C4-2B (cell line): ENCODE results near the gene PHACTR1.

Source experiments
- H3K27ac ChIP-seq: fragments of 450-650 bp; 2 replicates; pipeline ENCODE4 v1.5.1; 2017
- CTCF ChIP-seq: fragments of 450-650 bp; conservative IDR thresholded peaks from 2 replicates; pipeline ENCODE4 v1.5.1; 2017; ENCODE audit warnings: mild to moderate bottlenecking
- ZFX ChIP-seq: fragments of 450-650 bp; IDR thresholded peaks from 2 replicates; pipeline ENCODE4 v1.6.1; 2017

Gene PHACTR1

DNA sequence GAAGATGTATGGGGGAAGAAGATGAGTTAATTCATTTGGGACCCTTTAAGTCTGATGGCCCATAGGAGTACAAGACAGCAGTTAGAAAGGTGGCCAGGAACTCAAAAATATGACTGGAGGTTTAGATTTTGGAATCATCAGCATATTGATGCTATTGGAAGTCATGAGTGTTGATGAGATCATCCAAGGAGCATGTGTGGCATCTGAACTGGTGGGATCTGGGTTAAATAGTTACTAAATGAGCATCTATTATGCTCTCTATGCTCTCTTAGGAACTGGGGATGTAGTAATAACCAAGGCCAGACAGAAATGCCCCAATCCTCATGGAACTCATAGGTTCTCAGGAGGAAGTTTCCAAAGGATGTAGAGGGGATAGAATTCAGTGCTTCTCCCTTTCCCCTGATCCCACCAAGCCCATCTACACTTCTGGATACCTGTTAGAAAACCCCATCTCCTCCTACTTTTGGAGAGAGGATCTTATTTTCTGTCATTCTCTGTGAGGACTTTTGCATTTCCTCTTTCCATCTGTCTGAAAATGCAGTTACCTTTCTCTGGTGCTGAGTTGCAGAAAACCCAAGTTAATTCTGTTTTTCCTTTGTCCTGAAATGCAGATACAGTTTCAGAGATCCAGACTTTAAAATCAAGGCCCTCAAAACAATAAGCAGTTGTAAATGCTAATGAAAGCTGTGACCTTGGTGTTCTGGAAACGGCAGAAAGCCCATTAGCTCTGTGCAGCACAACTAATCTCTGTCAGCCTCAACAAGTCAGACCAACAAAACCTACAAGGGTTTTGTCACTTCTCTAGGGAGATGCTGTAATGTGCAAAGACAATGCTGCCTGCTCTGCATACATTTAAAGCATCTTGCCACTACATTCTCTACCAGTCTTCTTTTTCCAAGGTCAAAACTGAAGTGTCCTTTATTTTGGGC, 546.0 kb downstream of the PHACTR1 start:
- TF ChIP-seq CTCF (no peak), ZFX (no peak)
- no peak overlapping the region for H3K27ac ChIP-seq

DNA sequence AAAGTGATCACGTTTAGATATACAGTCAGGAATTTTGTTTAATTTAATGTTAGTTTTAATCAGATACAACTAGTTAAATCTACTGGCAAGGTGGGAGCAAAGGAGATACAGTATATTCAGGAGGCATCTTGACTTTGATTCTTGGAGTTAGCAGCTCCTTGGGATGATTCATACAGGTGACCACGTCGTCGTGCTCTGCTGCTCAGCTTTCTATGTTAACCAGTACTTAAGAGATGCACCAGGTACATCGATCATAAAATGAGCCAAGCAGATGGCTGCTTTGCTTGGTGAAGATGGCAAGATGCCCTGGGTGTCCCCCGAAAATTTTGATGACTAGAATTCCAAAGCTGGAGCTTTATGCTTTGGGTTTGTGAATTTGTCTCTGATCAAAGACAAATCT, 547.1 kb downstream of the PHACTR1 start:
- no peak overlapping the region for H3K27ac ChIP-seq
- TF ChIP-seq CTCF (no peak), ZFX (no peak)

GRCh38 chr6:13267142-13267651, 550.6 kb downstream of the PHACTR1 start:
- no peak overlapping the region for H3K27ac ChIP-seq
- TF ChIP-seq CTCF, result no peak
- TF ChIP-seq ZFX, result no peak

DNA sequence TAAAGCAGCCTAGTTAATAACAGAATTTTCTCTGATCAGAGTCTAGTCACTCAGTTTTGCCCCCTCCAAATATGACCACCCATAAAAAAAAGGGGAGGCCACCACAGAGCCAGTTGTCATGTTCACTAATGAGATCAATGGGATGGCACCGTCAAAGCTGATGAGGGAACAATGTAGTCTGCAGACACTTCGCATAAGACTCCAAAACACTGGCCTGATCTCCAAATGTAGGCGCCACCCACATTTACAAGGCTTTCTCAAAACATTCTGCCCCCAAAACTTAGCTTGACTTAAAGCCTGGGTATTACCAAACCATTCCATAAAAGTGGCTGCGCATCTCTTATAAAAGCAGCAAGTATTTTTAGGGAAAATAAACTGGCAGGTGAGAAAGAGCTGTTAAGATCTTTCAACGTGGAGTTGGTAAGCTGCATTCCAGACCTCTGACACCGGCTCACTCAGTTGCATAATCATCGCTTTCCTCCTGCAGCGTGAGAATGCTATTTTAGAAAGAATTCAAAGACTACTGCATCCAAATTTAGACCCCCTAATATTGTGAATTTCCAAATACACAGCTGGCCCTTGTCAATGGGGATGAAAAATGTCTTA, 552.4 kb downstream of the PHACTR1 start:
- H3K27ac ChIP-seq, result no peak overlapping the region
- no peak for TF ChIP-seq ZFX
- TF ChIP-seq CTCF, result no peak

DNA sequence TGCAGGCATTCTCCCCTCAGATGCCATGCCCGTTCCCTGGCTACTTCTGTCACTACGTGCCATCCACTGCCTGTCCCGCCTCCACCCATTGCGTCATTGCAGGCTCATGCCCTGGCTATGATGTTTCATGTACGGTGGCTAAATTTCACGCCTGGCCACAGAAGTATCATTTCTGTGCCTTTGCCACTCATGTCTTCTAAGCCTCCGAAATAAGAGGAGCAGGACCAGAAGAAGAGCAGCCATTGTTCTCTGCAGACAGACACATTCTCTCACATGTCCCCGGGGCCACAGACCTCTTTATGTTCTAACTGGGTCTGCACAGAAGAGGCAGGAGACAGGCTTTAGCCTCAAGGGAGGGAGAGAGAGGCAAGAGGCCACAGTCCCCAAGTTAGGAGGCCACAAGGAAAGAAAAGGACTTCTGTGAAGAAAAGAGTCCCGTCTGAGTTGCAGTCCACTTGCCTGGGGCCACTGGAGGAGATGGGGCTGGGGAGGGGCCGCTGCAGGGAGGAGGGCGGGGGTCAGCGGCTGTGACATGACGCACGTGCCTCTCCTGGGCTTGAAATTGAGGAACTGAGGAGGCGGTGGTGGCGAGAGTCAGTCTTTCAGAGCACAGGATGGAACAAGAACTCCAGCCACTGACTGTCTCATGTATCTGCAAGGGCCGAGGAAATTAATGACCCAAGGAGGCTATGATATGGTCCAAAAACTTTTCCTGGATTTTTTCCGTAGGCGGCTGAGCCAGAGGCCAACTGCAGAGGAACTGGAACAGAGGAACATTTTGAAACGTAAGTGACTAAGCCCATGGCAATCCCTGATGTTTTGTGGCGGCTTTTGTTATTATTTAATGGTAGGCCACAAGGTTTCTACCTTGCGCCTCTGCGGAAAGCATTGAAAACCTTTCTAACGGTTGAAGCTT, 555.8 kb downstream of the PHACTR1 start:
- no peak overlapping the region for H3K27ac ChIP-seq
- TF ChIP-seq ZFX, result no peak
- no peak for TF ChIP-seq CTCF

- TF ChIP-seq ZFX, result no peak
- no peak overlapping the region for H3K27ac ChIP-seq
These were observed 556.8 kb downstream of the PHACTR1 start for GRCh38 chr6:13273202-13273930.
